Heart left ventricle (tissue), 16 donors: ENCODE data around the gene TAF5L. TPM values are rescaled to one million over a fixed set of nuclear protein-coding genes. Genes with fewer than 3 reads are reported as not detected.

Experiments used
- ATAC-seq, 4 donors: fragments of 200-7000 bp; cut with Tn5 transposase; one replicate each; pipeline ENCODE4 v1.9.1; 2020 to 2022; ENCODE audit warnings: moderate library complexity in 4 of 4, mild to moderate bottlenecking in 3 of 4, moderate number of reproducible peaks in 1 of 4
- DNase-seq, 5 donors: peaks; one replicate each; pipeline ENCODE4 v3.0.0-alpha.2; 2020
- H3K27ac ChIP-seq, 12 donors: fragments of 200-600 bp; sonication (generic) in 4 of 12; one replicate each; pipeline versions ENCODE4 v1.5.0 to v1.8.0; 2016 to 2022; ENCODE audit warnings: mild to moderate bottlenecking in 2 of 12
- H3K27me3 ChIP-seq, 9 donors: fragments of 200-600 bp; sonication (generic) in 2 of 9; one replicate each; pipeline versions ENCODE4 v1.5.1 to v1.8.0; 2016 to 2022; ENCODE audit warnings: mild to moderate bottlenecking in 3 of 9
- H3K36me3 ChIP-seq, 9 donors: fragments of 200-600 bp; sonication (generic) in 2 of 9; one replicate each; pipeline versions ENCODE4 v1.5.0 to v1.8.0; 2018 to 2022; ENCODE audit warnings: mild to moderate bottlenecking in 2 of 9
- H3K4me1 ChIP-seq, 12 donors: fragments of 200-600 bp; sonication (generic) in 4 of 12; one replicate each; pipeline versions ENCODE4 v1.5.0 to v1.8.0; 2016 to 2022; ENCODE audit warnings: mild to moderate bottlenecking in 3 of 12
- H3K4me3 ChIP-seq, 12 donors: fragments of 200-600 bp; sonication (generic) in 4 of 12; one replicate each; pipeline versions ENCODE4 v1.5.0 to v1.8.0; 2017 to 2022; ENCODE audit warnings: mild to moderate bottlenecking in 9 of 12, moderate library complexity in 4 of 12
- H3K9me3 ChIP-seq, 12 donors: fragments of 200-600 bp; sonication (generic) in 4 of 12; one replicate each; pipeline versions ENCODE4 v1.5.0 to v1.8.0; 2016 to 2022; ENCODE audit warnings: mild to moderate bottlenecking in 1 of 12
- CTCF ChIP-seq, 12 donors: fragments of 200-600 bp; sonication (generic) in 4 of 12; IDR thresholded peaks; one replicate each; pipeline versions ENCODE4 v1.5.0 to v1.8.0; 2018 to 2022; ENCODE audit warnings: antibody characterized with exemption in 12 of 12, mild to moderate bottlenecking in 5 of 12
- POLR2A ChIP-seq, 2 donors: fragments of 450-650 bp; IDR thresholded peaks; one replicate each; pipeline ENCODE4 v1.6.1; 2017; ENCODE audit warnings: antibody characterized with exemption in 2 of 2, mild to moderate bottlenecking in 2 of 2, moderate library complexity in 2 of 2
- WGBS, 4 donors: extraction: QIAGEN DNeasy Blood & Tissue Kit in 2 of 4; methylation state at CpG; one replicate each; pipeline versions ENCODE4 v1.1.5 to v1.1.7; 2013 to 2018; 5-methylcytosine and 5-hydroxymethylcytosine counted together
- intact Hi-C, 10 donors: fragments of 100-400 bp; cut with DNase I; formaldehyde crosslinking; loops; one replicate each; pipeline versions ENCODE4 v1.11.1 to v1.14.2; 2022
- polyA plus RNA-seq, 2 donors: library from polyadenylated mRNA; stranded (reverse); fragments of 200-250 nt; gene quantifications; one replicate each; pipeline ENCODE4 v1.2.3, GENCODE V29; 2013
- total RNA-seq, 9 donors: library from RNA; depleted of rRNA in 2 of 9; stranded (reverse); fragments of >200 nt in 2 of 9; fragmentation: NEBNext Ultra II Directional in 3 of 9; extraction: Animal tissue kit (Norgen Biotek cat#: 25700) in 3 of 9; gene quantifications; one replicate each; pipeline versions ENCODE4 v1.1.0 to v1.2.4, GENCODE V29; 2016 to 2023
- donor health status: ischemic (EF 13 %, LVEDD 7.1; RV severe dilation, severe dysfunction).
- donor health status: healthy with polysubstance abuse.
- donor health status: DM: no; HTN: yes; CAD: no.
- donor health status: DM: no; HTN: no; CAD: no.
- donor health status: ischemic (EF 25% LVEDD 6.9; RV normal size, moderate dysfunction).
- donor health status: ischemic (EF 25% LVEDD 5.7; RV mildly dilated, moderate dysfunction).
- donor health status: healthy.
- donor health status: DM: yes; HTN: yes; CAD: no.
- donor health status: ischemic (EF 35%, LVEDD 5.7; RV mildly dilated, moderate dysfunction).
- donor health status: nonischemic (EF 11% LVEDD 7.7; RV severe dilation, severe dysfunction).
- donor health status: DM: yes; HTN: yes; CAD: no.
- donor health status: PGD.
- donor health status: ischemic (EF 29% LVEDD 5.4; RV normal size, mild dysfunction).
- donor health status: nonischemic (EF 23%, LVEDD 6.1; RV moderate dilation, normal function).

The TAF5L gene
- total and polyA plus RNA-seq, 11 donors: 4.4 to 15.4 (median 11.1) TPM

DNA sequence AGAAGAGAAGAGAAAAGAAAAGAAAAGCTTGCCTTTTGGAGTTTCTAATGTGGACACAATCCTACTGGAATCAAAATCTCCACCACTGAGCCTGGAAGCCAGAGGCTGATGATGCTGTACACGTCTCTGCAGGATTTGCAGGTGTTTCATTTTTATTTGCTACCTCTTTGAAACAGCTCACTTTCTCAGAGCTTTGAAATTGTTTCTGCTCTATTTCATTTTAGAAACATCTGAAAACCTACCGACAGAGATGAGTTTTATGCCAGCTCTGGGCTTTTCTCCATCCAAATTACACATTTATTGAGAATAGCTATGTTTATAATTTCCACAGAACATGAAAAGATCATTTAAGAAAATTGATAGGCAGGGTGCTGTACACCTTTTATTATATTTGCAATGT is 46.3 kb upstream of the TAF5L start:
- DNase-seq (no peak), ATAC-seq (no peak)
- peaks cover 0 to 5% (median 0%) of the 10 kb centered on the region in 12 donors for H3K4me1 ChIP-seq
- no peak overlapping the region for H3K4me3 ChIP-seq
- H3K9me3 ChIP-seq: no peaks in the 10 kb centered on the region
- H3K27me3 ChIP-seq: no peaks in the 10 kb centered on the region
- TF ChIP-seq CTCF (IDR thresholded peaks at IDR 0.05) (no peak), POLR2A (IDR thresholded peaks at IDR 0.05) (no peak)
- H3K27ac ChIP-seq: no peak overlapping the region
- intact Hi-C loops: no loop called here
- H3K36me3 ChIP-seq: no peaks in the 10 kb centered on the region
- 79 to 87% (median 84%) methylated on average over 2 of the region's 2 CpGs for WGBS, 4 donors

GRCh38 chr1:229671310-229671709 is 45.4 kb upstream of the TAF5L start:
- DNase-seq: no peak
- no peak for TF ChIP-seq CTCF (IDR thresholded peaks at IDR 0.05)
- no peak for TF ChIP-seq POLR2A (IDR thresholded peaks at IDR 0.05)
- ATAC-seq: no peak
- 73 to 85% (median 79%) methylated on average over 5 of the region's 5 CpGs for WGBS, 4 donors
- H3K9me3 ChIP-seq: no peaks in the 10 kb centered on the region
- no peak overlapping the region for H3K27ac ChIP-seq
- H3K27me3 ChIP-seq: no peaks in the 10 kb centered on the region
- H3K4me1 ChIP-seq: peaks cover 0 to 5% (median 0%) of the 10 kb centered on the region in 12 donors
- intact Hi-C loops: no loop called here
- H3K36me3 ChIP-seq: no peaks in the 10 kb centered on the region
- H3K4me3 ChIP-seq: no peak overlapping the region

GRCh38 chr1:229669333-229669732 is 43.4 kb upstream of the TAF5L start:
- TF ChIP-seq CTCF (IDR thresholded peaks at IDR 0.05) (no peak), POLR2A (IDR thresholded peaks at IDR 0.05) (no peak)
- no peaks in the 10 kb centered on the region for H3K9me3 ChIP-seq
- no peak overlapping the region for H3K4me3 ChIP-seq
- no peak overlapping the region for H3K27ac ChIP-seq
- 83 to 89% (median 87%) methylated on average over 4 of the region's 4 CpGs for WGBS, 4 donors
- no peaks in the 10 kb centered on the region for H3K27me3 ChIP-seq
- ATAC-seq (no peak), DNase-seq (no peak)
- no peaks in the 10 kb centered on the region for H3K36me3 ChIP-seq
- peaks cover 0 to 5% (median 0%) of the 10 kb centered on the region in 12 donors for H3K4me1 ChIP-seq
- intact Hi-C loops: loop anchor here in 3 of 10 donors (10.0 kb wide), 3 partner anchors 395 to 545 kb away; partner anchors contain the start of gene GALNT2 (in 1 of the 3)

GRCh38 chr1:229666585-229666984 is 40.7 kb upstream of the TAF5L start:
- DNase-seq: no peak
- Histone ChIP-seq H3K27ac (no peak overlapping the region), H3K4me1 (peaks cover 0 to 5% (median 0%) of the 10 kb centered on the region in 12 donors), H3K4me3 (no peak overlapping the region), H3K36me3 (peaks cover 0 to 4% (median 0%) of the 10 kb centered on the region in 9 donors), H3K9me3 (no peaks in the 10 kb centered on the region), H3K27me3 (no peaks in the 10 kb centered on the region)
- ATAC-seq: no peak
- WGBS, 4 donors: 85 to 95% (median 88%) methylated on average over 4 of the region's 4 CpGs
- TF ChIP-seq POLR2A (IDR thresholded peaks at IDR 0.05) (no peak), CTCF (IDR thresholded peaks at IDR 0.05) (no peak)
- intact Hi-C loops: loop anchor here in 3 of 10 donors (10.0 kb wide), 3 partner anchors 398 to 548 kb away; partner anchors contain the start of gene GALNT2 (in 1 of the 3)
